GM18870 (cell line): Measurements from ENCODE around the gene HSPBP1.
"Not testable (repeated sequence)": the region's sequence is repeated elsewhere in the genome, so short reads cannot be mapped to it uniquely, and the experiment has no call there.

ENCODE experiments used
- ATAC-seq: cut with Tn5 transposase; IDR thresholded peaks from one replicate; pipeline ENCODE4 v1.9.1; 2021; ENCODE audit warnings: moderate library complexity; ENCODE audit not compliant: unreplicated experiment

HSPBP1 gene

GRCh38 chr19:55241143-55241934 lies 38.6 kb downstream of the HSPBP1 start:
- no peak for ATAC-seq

- ATAC-seq: no peak
These were observed 39.2 kb downstream of the HSPBP1 start for GRCh38 chr19:55240713-55241020.

- no peak for ATAC-seq
These were observed 40.9 kb downstream of the HSPBP1 start for GRCh38 chr19:55239004-55239403.

- ATAC-seq: no peak
These were observed 41.9 kb downstream of the HSPBP1 start for GRCh38 chr19:55238030-55238429.

- ATAC-seq: no peak
These were observed 46.9 kb downstream of the HSPBP1 start for GRCh38 chr19:55232986-55233385.

- no peak for ATAC-seq
These were observed 47.7 kb downstream of the HSPBP1 start for GRCh38 chr19:55232286-55232602.

- ATAC-seq: no peak
These were observed 48.3 kb downstream of the HSPBP1 start for GRCh38 chr19:55231391-55232285.

- ATAC-seq: no peak
These were observed 49.1 kb downstream of the HSPBP1 start for GRCh38 chr19:55230780-55231179.

- no peak for ATAC-seq
These were observed 49.6 kb downstream of the HSPBP1 start for GRCh38 chr19:55230329-55230728.

- ATAC-seq: no peak
These were observed 50.1 kb downstream of the HSPBP1 start for GRCh38 chr19:55229789-55230182.

- no peak for ATAC-seq
These were observed 50.6 kb downstream of the HSPBP1 start for GRCh38 chr19:55229145-55229788.

- no peak for ATAC-seq
These were observed 51.4 kb downstream of the HSPBP1 start, which contains the start of gene TMEM86B for GRCh38 chr19:55228403-55229031. Gene TMEM86B, minus strand, starts transcription at chr19:55228763. Its CDS starts 22 bp downstream, at chr19:55228741.

- no peak for ATAC-seq
These were observed 51.9 kb downstream of the HSPBP1 start for GRCh38 chr19:55228015-55228391.

- ATAC-seq: no peak
These were observed 52.5 kb downstream of the HSPBP1 start for GRCh38 chr19:55227241-55228014.

GRCh38 chr19:55226788-55227187 lies 53.1 kb downstream of the HSPBP1 start:
- no peak for ATAC-seq

GRCh38 chr19:55226273-55226672 lies 53.6 kb downstream of the HSPBP1 start:
- no peak for ATAC-seq

- no peak for ATAC-seq
These were observed 54.4 kb downstream of the HSPBP1 start for GRCh38 chr19:55225415-55225958.

- not testable (repeated sequence) for ATAC-seq
These were observed 55.1 kb downstream of the HSPBP1 start for GRCh38 chr19:55224679-55225414.

GRCh38 chr19:55224038-55224665 lies 55.8 kb downstream of the HSPBP1 start:
- ATAC-seq: no peak
